Measurements from ENCODE around the gene PSMC3. TPM values are rescaled to one million over a fixed set of nuclear protein-coding genes. Genes with fewer than 3 reads are reported as not detected.

PSMC3 gene
- total RNA-seq, 1 experiment from 2014 or later = 181 TPM

DNA sequence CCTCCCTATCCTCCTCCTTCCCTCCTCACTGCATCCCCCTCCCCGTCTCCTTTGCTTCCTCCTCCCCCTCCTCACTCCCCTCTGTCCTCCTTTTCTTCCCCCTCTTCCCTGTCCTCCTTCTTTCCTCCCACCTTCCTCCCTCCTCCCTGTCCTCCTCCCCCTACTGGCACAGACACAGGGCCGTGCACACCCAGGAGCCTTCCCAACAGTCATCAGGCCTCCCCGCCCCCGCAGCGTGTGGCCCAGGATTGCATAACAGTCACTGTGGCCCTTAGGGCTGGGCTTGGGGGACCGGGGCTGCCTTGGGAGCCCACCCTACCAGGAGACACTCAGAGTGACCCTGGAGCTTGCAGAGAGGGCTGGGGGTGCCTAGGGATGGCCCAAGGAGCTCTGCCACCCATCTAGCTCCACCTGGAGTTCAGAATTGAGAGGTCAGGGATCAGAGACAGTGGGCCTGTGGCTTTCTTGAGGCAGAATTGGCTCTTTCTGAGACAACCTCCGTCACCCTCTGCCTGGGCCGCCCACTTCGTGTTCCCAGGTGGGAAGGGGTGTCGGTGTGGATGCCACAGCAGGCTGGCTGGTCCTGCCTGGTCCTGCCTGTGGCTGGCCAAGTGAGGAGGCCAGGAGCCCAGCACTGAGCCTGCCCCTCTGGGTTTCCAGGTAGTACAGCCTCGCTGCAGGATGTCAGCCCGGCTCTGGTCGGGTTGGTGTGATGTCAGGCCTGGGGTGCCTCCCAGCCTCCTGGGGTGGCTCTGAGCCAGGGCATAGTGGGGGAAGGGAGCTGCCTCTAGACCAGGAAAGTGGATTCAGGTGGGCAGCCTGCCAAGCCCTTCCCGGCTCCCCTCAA lies 49.5 kb downstream of the PSMC3 start:
- Histone ChIP-seq H3K9me3 (ENCODE audit: control insufficient read depth, insufficient read depth, low read depth, low read length) (no peaks in the 10 kb centered on the region), H3K4me3 (ENCODE audit: low read depth in 2 of 2, low read length in 2 of 2) (no peak overlapping the region), H3K27me3 (ENCODE audit: control insufficient read depth, insufficient read depth, low read length) (no peaks in the 10 kb centered on the region), H3K27ac (ENCODE audit: low read length) (no peak overlapping the region), H3K36me3 (ENCODE audit: control insufficient read depth, insufficient read depth, low read length) (no peaks in the 10 kb centered on the region), H3K4me1 (ENCODE audit: control insufficient read depth, insufficient read depth, low read length) (no peaks in the 10 kb centered on the region; the same call in 1 of the 2 replicates)
- TF ChIP-seq CTCF (IDR thresholded peaks at IDR 0.05) (no peak), POLR2AphosphoS5 (IDR thresholded peaks at IDR 0.05; ENCODE audit: low read depth, low read length) (no peak), SIN3A (IDR thresholded peaks at IDR 0.05; ENCODE audit: borderline replicate concordance, insufficient read depth, low read depth, low read length) (no peak), REST (IDR thresholded peaks at IDR 0.05; ENCODE audit: insufficient read depth in 1 of 2, low read depth in 2 of 2, low read length in 1 of 2) (no peak), TCF7L2 (IDR thresholded peaks at IDR 0.05; ENCODE audit: low read depth, low read length) (no peak)
- no TSS peak for BruUV-seq (replicated peaks)
- POLR2A ChIA-PET = no interaction called here
- intact Hi-C loops (cut with micrococcal nuclease; ENCODE audit: unreplicated experiment) (no loop called here), in situ Hi-C loops (cut with HindIII; ENCODE audit: low pct_unique_long_range_greater_than_20kb, low sequenced_read_pairs) (no loop called here)
- ATAC-seq (0 out of 2 replicates have a peak, but pooled peaks have one; percentile 27), DNase-seq (ENCODE audit: low read depth, low spot score) (no peak)
- CTCF ChIA-PET = no interaction called here

DNA sequence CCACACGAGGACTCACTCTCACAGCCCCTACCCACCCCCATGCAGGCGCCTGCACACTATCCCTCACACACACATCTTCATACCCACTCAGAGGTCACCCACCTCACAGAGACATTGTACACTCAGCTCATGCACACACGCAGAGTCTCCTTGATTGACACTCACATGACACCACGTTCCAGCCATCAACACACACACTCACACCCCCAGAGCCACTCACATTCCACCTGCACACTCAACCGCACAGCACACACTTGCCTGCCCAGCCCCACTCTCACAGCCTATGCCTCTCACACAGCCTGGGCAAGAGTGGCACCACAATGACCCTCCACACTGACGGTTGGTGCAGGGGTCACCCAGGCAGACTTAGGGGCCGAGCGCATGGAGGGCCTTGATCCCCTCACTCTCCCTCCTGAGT lies 50.1 kb downstream of the PSMC3 start:
- ChIA-PET POLR2A (no interaction called here), CTCF (no interaction called here)
- H3K27me3 ChIP-seq (ENCODE audit: control insufficient read depth, insufficient read depth, low read length) = no peaks in the 10 kb centered on the region
- intact Hi-C loops (cut with micrococcal nuclease; ENCODE audit: unreplicated experiment) = no loop called here
- no peak overlapping the region for H3K27ac ChIP-seq (ENCODE audit: low read length)
- BruUV-seq (replicated peaks) = no TSS peak
- ATAC-seq (peak; percentile 29; the same call in 1 of the 2 replicates), DNase-seq (ENCODE audit: low read depth, low spot score) (no peak)
- in situ Hi-C loops (cut with HindIII; ENCODE audit: low pct_unique_long_range_greater_than_20kb, low sequenced_read_pairs) = no loop called here
- no peak overlapping the region for H3K4me3 ChIP-seq (ENCODE audit: low read depth in 2 of 2, low read length in 2 of 2)
- H3K4me1 ChIP-seq (ENCODE audit: control insufficient read depth, insufficient read depth, low read length) = no peaks in the 10 kb centered on the region; the same call in 1 of the 2 replicates
- H3K36me3 ChIP-seq (ENCODE audit: control insufficient read depth, insufficient read depth, low read length) = no peaks in the 10 kb centered on the region
- H3K9me3 ChIP-seq (ENCODE audit: control insufficient read depth, insufficient read depth, low read depth, low read length) = no peaks in the 10 kb centered on the region
- TF ChIP-seq REST (IDR thresholded peaks at IDR 0.05; ENCODE audit: insufficient read depth in 1 of 2, low read depth in 2 of 2, low read length in 1 of 2) = no peak
- no peak for TF ChIP-seq TCF7L2 (IDR thresholded peaks at IDR 0.05; ENCODE audit: low read depth, low read length)
- no peak for TF ChIP-seq SIN3A (IDR thresholded peaks at IDR 0.05; ENCODE audit: borderline replicate concordance, insufficient read depth, low read depth, low read length)
- TF ChIP-seq POLR2AphosphoS5 (IDR thresholded peaks at IDR 0.05; ENCODE audit: low read depth, low read length) = no peak
- TF ChIP-seq CTCF (IDR thresholded peaks at IDR 0.05) = no peak
